COLO668 (cell line): ENCODE data around the gene RCHY1.

ENCODE experiments used
- DNase-seq: peaks from one replicate; lab custom pipeline; 2025; ENCODE audit not compliant: unreplicated experiment; lab: John Stamatoyannopoulos, UW

Gene RCHY1

GRCh38 chr4:75429208-75429607 lies 85.0 kb downstream of the RCHY1 start:
- DNase-seq: no peak
